GM19455 (cell line): ENCODE results near the gene MGAT5B.

Source experiments
- ATAC-seq: cut with Tn5 transposase; IDR thresholded peaks from one replicate; pipeline ENCODE4 v1.9.1; 2021; ENCODE audit not compliant: unreplicated experiment

Gene MGAT5B

GRCh38 chr17:76946772-76947135, 78.5 kb downstream of the MGAT5B start:
- ATAC-seq, result no peak

GRCh38 chr17:76947309-76947708, 79.1 kb downstream of the MGAT5B start:
- ATAC-seq, result no peak

DNA sequence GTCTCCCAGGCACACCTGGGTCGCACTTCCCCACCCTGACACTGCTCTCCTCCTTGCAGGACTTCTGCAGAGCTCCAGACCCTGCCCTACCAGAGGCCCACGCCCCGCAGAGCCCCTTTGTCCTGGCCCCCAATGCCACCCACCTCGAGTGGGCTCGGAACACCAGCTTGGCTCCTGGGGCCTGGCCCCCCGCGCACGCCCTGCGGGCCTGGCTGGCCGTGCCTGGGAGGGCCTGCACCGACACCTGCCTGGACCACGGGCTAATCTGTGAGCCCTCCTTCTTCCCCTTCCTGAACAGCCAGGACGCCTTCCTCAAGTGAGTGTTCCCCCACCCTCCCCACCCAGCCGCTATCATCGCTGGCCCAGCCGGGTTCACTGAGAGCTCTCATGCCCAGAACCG, 79.6 kb downstream of the MGAT5B start:
- no peak for ATAC-seq

- ATAC-seq, result no peak
These were observed 80.1 kb downstream of the MGAT5B start for GRCh38 chr17:76948301-76948700.

DNA sequence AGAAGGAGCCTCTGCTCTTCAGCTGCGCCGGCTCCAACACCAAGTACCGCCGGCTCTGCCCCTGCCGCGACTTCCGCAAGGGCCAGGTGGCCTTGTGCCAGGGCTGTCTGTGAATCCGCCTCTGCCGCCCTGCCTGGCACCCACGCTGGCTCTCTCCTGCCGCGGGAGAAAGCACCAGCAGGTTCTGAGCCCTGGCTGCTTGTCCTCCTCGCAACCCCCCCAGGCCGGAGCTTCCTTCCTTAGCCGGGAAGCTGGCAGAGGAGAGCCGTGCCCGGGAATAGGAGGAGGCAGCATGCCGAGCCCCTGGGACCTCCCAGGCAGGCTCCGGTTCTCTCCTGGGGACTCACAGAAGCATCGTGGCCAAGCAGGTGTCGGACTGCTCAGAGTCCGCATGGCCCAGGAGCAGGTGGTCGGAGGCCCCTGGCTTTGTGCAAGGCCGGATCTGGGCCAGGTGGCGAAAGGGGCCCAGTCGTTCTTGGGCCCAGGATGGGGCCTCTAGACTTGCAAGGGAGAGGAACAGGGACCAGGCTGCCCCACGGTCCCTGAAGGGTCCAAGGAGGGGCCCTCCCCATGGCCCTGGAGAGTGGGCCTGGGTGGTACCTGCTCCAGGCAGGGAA, 80.6 kb downstream of the MGAT5B start:
- no peak for ATAC-seq

DNA sequence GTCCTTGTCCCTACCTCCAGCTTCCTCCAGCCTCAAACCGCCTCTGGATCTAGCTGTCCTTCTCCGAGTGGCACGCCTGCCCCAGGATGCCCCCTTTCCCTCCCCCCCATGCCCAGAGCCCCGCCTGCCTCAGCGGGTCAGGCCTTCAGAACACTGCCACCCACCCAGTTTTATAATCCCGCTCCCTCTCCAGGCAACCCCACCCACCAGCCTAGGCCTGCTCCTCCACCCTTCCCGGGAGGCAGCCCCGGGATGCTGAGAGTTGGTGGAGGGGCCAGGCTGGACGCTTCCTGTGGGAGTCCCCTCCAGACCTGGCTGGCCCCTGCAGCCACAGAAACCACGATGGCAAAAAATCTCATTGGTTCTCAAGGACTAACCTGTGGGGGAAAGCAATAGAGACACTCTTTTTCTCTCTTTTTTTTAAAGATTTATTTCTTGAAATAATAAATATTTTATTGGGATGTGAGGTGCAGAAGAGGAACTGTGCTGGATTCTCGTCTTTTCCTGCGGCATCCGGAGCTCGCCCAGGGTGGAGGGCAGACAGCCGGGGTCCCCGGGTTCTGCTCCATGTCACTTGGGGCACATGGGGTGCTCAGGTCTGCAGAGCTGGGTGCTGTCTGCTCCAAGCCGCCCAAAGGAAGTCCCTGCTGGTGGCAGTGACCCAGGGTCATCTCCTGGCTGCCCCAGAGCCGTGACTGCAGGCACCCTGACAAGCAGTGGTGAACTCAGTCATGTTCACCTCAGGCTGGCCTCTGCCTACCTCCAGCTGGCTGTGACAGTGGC, 81.9 kb downstream of the MGAT5B start:
- ATAC-seq, result no peak

DNA sequence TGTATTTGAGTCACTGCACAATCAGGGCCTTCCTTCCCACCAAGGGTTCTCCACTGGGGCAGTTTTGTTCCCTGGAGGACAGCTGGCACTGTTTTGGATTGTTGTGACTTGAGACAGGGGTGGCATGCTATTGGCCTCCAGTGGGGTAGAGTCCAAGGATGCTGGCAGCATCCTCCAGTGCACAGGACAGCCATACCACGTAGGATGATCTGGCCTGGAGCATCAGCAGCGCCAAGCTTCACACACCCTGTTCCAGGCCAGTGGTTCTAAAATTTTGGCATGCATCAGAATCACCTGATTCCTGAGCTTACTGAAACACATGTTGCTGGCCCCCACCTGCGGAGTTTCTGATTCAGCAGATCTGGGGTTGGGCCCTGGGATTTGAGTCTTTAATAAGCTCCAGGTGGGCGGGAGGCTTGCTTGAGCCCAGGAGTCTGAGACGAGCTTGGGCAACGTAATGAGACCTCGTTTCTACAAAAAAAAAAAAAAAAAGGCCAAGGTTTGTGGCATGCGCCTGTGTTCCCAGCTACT, 83.2 kb downstream of the MGAT5B start:
- ATAC-seq, result no peak

DNA sequence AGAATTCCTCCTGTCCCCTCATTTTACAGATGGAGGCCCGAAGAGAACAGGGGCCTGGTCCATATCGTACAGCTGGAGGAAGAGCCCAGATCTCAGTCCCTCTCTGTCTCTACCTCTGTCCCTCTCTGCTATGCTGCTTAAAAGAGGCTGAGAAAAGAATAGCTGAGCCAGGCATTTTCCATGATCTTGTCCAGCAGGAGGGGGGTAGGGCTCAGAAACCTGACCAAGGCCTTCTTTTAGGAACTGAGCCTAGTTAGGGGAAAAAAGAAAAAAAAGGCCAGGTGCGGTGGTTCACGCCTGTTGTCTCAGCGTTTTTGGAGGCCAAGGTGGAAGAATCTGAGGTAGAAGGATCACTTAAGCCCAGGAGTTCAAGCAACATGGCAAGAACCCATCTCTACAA, 84.2 kb downstream of the MGAT5B start:
- no peak for ATAC-seq

DNA sequence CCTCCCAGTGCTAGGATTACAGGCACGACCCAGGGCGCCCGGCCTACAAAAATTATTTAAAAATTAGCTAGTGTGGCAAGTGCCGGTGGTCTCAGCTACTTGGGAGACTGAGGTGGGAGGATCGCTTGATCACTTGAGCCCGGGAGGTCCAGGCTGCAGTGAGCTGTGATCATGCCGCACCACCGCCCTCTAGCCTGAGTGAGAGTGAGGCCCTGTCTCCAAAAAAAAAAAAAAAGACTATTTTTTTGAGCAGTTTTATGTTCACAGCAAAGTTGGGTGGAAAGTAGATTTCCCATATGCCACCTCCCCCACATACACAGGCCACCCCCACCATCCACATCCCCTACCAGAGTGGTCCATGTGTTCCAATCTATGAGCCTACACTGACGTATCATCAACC, 84.9 kb downstream of the MGAT5B start:
- ATAC-seq, result no peak

DNA sequence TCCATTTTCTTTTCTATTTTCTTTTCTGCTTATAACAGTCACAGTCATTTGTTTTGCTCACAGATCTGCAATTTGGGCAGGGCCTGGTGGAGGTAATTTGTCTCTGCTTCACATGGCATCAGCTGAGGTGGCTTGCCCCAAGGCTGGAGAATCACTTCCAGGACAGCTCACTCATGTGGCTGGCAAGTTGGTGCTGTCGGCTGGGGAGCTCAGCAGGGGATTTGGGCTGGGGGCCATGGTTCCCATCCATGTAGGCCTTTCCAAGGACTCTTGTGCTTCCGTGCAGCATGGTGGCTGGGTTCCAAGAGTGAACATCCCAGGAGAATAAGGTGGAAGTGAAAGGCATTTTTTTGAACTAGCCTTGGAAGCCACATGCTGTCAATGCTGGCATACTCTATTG, 85.7 kb downstream of the MGAT5B start:
- ATAC-seq, result no peak

- no peak for ATAC-seq
These were observed 87.0 kb downstream of the MGAT5B start for GRCh38 chr17:76955191-76955590.

- ATAC-seq, result no peak
These were observed 88.8 kb downstream of the MGAT5B start for GRCh38 chr17:76956846-76957540.

DNA sequence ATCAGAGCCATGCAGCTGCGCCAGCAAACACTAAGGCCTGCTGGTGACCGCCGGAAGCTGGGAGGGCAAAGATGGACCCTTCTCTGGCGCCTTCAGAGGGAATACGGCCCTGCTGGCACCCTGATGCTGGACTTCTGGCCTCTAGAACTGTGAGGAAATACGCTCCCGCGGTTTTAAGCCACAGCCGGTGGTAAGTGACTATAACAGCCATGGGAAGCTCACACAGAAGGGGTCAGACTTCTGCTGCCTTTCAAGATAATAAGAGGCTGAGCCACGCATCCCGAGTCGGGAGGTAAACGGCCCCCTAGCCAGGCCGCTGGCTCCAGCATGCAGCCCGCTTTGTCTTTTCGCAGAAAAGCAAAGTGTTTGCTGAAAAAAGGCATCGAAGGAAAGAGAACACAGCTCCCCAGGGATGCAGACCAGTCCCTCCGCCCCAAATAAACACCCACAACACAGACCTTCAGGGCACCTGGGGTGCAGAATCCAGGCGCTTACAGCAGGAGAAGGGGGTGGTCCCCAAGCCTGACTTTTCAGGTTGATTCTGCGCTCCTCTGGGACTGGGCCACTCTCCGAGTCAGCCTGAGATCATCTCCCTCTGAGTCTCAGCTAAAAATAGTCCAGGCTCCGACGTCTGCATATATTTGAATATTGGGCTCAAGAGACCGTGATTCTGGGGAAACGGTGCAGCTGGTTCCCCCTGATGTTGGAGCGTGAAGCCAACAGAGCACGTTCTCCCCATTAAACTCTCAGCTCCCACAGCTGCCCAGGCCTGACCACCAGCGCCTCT, 89.7 kb downstream of the MGAT5B start:
- ATAC-seq, result no peak

DNA sequence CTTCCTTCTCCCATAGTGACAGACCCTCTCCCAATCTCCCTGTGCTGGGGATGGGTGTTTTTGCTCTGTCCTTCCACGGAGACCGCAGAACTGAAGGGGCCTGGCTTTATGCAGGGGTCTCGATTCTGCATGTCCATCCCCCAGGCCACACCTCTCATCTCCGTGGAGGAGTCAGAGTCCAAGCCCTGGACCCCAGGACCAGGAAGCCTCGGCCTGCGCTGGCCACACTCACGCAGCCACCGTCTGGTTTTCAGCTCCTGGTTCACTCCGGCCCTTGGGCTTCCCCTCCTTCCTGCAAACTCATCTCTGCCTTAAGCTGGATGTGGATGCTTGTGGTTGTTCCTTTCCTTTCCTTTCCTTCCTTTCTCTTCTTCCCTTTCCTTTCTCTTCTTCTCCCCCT, 90.8 kb downstream of the MGAT5B start:
- no peak for ATAC-seq

GRCh38 chr17:76961869-76962268, 93.7 kb downstream of the MGAT5B start:
- ATAC-seq, result no peak

DNA sequence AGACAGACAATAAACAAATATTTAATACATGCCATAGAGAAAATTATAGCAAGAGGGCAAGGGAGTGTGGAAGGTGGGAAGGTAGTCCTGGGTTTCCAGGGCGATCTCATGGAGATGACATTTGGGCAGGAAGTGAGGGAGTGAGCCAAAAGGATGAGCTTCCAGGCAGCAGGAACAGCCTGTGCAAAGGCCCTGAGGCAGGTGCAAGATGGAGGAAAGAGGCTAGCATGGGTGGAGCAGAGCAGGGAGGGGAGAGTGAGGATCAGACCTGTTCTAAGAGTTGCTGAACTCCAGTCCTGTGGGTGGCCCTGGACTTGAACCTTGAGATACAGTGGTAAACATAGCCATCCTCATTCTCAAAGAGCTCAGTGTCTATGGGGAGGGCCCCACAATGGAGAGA, 94.7 kb downstream of the MGAT5B start:
- no peak for ATAC-seq

- no peak for ATAC-seq
These were observed 97.8 kb downstream of the MGAT5B start for GRCh38 chr17:76966016-76966415.

GRCh38 chr17:76966486-76967181, 98.4 kb downstream of the MGAT5B start:
- ATAC-seq, result no peak

- no peak for ATAC-seq
These were observed 99.6 kb downstream of the MGAT5B start for GRCh38 chr17:76967762-76968161.

GRCh38 chr17:76968707-76969597, 100.7 kb downstream of the MGAT5B start:
- no peak for ATAC-seq
